ENCODE results near the gene RIMS1.
"Not testable (repeated sequence)": the region's sequence is repeated elsewhere in the genome, so short reads cannot be mapped to it uniquely, and the experiment has no call there.

The RIMS1 gene

GRCh38 chr6:72288592-72288991 lies 402.2 kb downstream of the RIMS1 start:
- H3K4me3 ChIP-seq, result no peak overlapping the region

GRCh38 chr6:72290620-72291019 lies 404.3 kb downstream of the RIMS1 start:
- H3K4me3 ChIP-seq, result no peak overlapping the region
- no peak overlapping the region for H3K27ac ChIP-seq

More at GRCh38 chr6:72288592-72288991, 402.2 kb downstream of the RIMS1 start:
- no peak overlapping the region for H3K27ac ChIP-seq

GRCh38 chr6:72296375-72296774 lies 410.0 kb downstream of the RIMS1 start:
- no peak overlapping the region for H3K4me3 ChIP-seq
- no peak overlapping the region for H3K27ac ChIP-seq

DNA sequence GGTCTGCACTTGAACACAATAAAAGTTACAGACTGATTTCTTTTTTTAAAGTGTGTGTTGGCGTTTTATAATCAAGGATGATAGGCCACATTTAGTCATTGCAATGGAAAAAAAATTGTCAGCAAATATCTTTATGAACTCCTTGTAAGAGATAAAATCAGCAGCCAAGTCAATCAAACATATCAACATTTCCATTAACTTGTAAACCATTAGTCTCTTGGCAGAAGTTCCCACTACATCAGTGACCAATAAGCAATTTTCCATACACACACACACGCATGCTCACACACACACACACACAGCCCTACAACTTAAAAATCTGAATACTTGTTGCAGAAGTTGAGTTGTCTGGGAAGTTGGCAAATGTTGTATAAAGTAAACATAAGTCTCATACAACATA lies 419.6 kb downstream of the RIMS1 start:
- H3K27ac ChIP-seq, result no peak overlapping the region
- H3K4me3 ChIP-seq, result no peak overlapping the region

- no peak overlapping the region for H3K27ac ChIP-seq
- no peak overlapping the region for H3K4me3 ChIP-seq
Measured at GRCh38 chr6:72316675-72317380, 430.5 kb downstream of the RIMS1 start.

DNA sequence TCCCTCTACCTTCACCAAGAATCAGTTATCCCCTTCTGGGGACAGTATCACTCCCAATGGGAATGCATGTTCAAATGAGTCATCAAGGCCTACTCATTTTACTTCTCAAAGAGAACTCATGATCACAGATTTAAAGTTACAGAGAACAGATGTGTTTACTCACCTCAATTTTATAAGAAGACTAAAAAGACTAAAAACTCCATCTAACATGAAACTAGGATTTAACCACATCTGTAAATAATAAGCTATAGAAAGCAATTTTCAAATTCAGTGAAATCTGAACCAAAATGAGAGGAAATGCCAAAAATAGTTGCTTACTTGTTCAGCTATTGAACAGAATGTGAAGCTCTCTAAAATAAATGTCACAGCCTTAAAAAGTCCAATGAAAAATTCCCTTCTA lies 435.4 kb downstream of the RIMS1 start:
- H3K27ac ChIP-seq, result no peak overlapping the region
- no peak overlapping the region for H3K4me3 ChIP-seq

GRCh38 chr6:72322771-72323170 lies 436.4 kb downstream of the RIMS1 start:
- H3K4me3 ChIP-seq, result no peak overlapping the region
- H3K27ac ChIP-seq, result no peak overlapping the region

- H3K27ac ChIP-seq, result no peak overlapping the region
- H3K4me3 ChIP-seq, result no peak overlapping the region
Measured at GRCh38 chr6:72324591-72324990, 438.2 kb downstream of the RIMS1 start.

- Histone ChIP-seq H3K4me3 (no peak overlapping the region), H3K27ac (no peak overlapping the region)
Measured at GRCh38 chr6:72328775-72329174, 442.4 kb downstream of the RIMS1 start.

DNA sequence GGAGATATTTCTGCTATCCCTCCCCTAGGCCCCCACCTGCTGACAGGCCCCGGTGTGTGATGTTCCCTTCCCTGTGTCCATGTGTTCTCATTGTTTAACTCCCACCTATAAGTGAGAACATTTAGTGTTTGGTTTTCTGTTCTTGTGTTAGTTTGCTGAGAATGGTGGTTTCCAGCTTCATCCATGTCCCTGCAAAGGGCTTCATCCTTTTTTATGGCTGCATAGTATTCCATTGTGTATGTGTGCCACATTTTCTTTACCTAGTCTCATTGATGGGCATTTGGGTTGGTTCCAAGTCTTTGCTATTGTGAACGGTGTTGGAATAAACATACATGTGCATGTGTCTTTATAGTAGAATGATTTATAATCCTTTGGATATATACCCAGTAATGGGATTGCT lies 448.9 kb downstream of the RIMS1 start:
- H3K4me3 ChIP-seq, H3K27ac ChIP-seq: not testable (repeated sequence)

DNA sequence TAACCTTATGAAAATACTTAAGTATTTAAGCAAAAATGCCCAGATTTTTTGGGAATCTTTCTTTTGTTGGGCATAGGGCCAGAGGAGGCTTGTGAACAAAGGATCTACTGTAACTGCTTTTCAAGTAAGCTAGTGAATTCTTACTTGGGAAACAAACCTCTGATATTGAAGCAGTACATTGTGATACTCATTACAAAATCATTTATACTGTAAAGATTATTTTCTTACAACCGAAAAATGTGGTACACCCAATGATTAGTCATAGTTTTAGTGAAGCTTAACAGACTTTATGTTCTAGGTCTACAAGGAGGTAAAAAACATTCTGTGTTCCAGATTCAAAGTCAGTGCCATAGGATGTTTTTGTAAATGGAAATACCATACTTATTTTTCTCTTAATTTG lies 462.6 kb downstream of the RIMS1 start:
- no peak overlapping the region for H3K27ac ChIP-seq
- no peak overlapping the region for H3K4me3 ChIP-seq

GRCh38 chr6:72350296-72350881 lies 464.0 kb downstream of the RIMS1 start:
- H3K27ac ChIP-seq, result no peak overlapping the region

GRCh38 chr6:72363844-72364740 lies 477.7 kb downstream of the RIMS1 start:
- no peak overlapping the region for H3K4me3 ChIP-seq
- H3K27ac ChIP-seq, result no peak overlapping the region

More at GRCh38 chr6:72350296-72350881, 464.0 kb downstream of the RIMS1 start:
- no peak overlapping the region for H3K4me3 ChIP-seq

GRCh38 chr6:72365773-72366172 lies 479.4 kb downstream of the RIMS1 start:
- Histone ChIP-seq H3K27ac (no peak overlapping the region), H3K4me3 (no peak overlapping the region)

DNA sequence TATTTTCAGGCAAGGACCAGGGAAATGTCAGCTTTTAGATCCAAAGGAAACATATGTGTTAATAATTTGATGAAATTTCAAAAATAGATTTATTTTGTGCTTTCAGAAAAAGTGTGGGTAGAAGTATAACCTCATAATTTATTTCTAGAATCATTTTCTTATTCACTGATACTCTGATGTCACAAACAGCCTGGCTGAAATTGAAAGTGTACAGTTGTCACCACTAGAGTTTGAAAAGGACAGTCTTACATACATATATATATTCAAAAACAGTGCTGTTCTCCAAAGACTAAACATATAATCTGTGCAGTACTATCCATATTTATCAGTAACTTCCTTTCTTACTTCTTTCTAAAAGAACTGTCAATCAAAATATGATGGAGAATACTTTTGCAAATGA lies 481.1 kb downstream of the RIMS1 start:
- Histone ChIP-seq H3K27ac (no peak overlapping the region), H3K4me3 (no peak overlapping the region)

DNA sequence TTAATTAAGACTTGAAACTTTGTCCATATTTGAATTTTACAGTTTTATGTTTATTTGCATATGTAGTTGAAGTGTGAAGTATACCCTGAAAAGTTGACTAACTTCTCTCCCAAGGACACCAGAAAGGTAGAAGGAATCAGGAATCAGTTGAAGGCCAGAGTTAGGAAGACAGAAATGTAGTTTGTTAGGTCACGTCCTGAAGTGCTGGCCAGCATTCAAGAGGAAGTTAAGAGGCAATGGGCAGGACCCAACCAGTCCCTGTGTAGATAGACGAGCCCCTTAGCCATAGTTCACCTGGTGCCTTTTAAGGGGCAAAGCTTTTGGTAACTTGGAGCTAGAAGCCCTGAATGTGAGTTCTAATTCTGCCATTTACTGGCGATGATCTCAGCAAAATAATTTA lies 485.1 kb downstream of the RIMS1 start:
- no peak overlapping the region for H3K27ac ChIP-seq
- no peak overlapping the region for H3K4me3 ChIP-seq

- Histone ChIP-seq H3K4me3 (no peak overlapping the region), H3K27ac (no peak overlapping the region)
Measured at GRCh38 chr6:72374172-72374571, 487.8 kb downstream of the RIMS1 start.

GRCh38 chr6:72374857-72375256 lies 488.5 kb downstream of the RIMS1 start:
- Histone ChIP-seq H3K4me3 (no peak overlapping the region), H3K27ac (no peak overlapping the region)

DNA sequence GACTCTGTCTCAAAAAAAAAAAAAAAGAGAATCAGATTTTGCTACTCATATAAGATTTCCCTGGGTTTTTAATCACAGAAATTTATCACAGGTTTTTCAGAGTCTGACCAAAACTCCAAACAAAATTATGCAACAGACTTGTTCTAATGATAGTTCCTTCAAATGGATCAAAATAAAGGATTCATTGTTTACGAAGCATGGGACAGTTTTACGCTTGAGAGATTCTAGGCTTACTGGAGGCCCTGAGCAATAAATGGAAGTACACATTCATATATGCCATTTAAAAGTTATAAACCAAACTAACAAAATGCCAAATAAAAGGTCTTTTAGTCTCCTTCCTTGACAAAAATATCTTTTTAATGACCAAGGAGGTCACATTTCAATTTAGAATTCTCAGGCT lies 490.4 kb downstream of the RIMS1 start:
- Histone ChIP-seq H3K4me3 (no peak overlapping the region), H3K27ac (no peak overlapping the region)

GRCh38 chr6:72381076-72381475 lies 494.7 kb downstream of the RIMS1 start:
- Histone ChIP-seq H3K27ac (no peak overlapping the region), H3K4me3 (no peak overlapping the region)
